HUES48 (cell line): ENCODE data around the gene KIAA1549.

Experiments
- H3K27ac ChIP-seq: one replicate; pipeline ENCODE4 v1.7.0; 2013; ENCODE audit warnings: low read depth, low read length, inconsistent platforms
- H3K27me3 ChIP-seq: 2 replicates; pipeline ENCODE4 v1.6.1; 2013; ENCODE audit warnings: mild to moderate bottlenecking, low read length; ENCODE audit not compliant: control insufficient read depth, insufficient read depth
- H3K36me3 ChIP-seq: 2 replicates; pipeline ENCODE4 v1.6.1; 2013; ENCODE audit warnings: low read length; ENCODE audit not compliant: control insufficient read depth, insufficient read depth
- H3K4me1 ChIP-seq: 2 replicates; pipeline ENCODE4 v1.6.1; 2013; ENCODE audit warnings: mild to moderate bottlenecking, low read length; ENCODE audit not compliant: control insufficient read depth, insufficient read depth
- H3K4me3 ChIP-seq: 2 replicates; pipeline ENCODE4 v1.5.1; 2013; ENCODE audit warnings: mild to moderate bottlenecking, low read depth, low read length
- H3K9ac ChIP-seq: 2 replicates; pipeline ENCODE4 v1.6.1; 2013; ENCODE audit warnings: mild to moderate bottlenecking, low read depth, low read length, moderate library complexity
- H3K9me3 ChIP-seq: 2 replicates; pipeline ENCODE4 v1.6.1; 2013; ENCODE audit warnings: low read length; ENCODE audit not compliant: control insufficient read depth, insufficient read depth

The KIAA1549 gene

GRCh38 chr7:138867744-138868143, 113.4 kb downstream of the KIAA1549 start:
- Histone ChIP-seq H3K27ac (no peak overlapping the region), H3K27me3 (no peaks in the 10 kb centered on the region), H3K9me3 (no peaks in the 10 kb centered on the region), H3K36me3 (peaks cover 48% of the 10 kb centered on the region), H3K4me3 (no peak overlapping the region), H3K4me1 (no peaks in the 10 kb centered on the region; the same call in 1 of the 2 replicates), H3K9ac (no peak overlapping the region)

- Histone ChIP-seq H3K4me3 (no peak overlapping the region), H3K27me3 (no peaks in the 10 kb centered on the region), H3K36me3 (peaks cover 48% of the 10 kb centered on the region), H3K27ac (no peak overlapping the region), H3K9ac (no peak overlapping the region), H3K4me1 (no peaks in the 10 kb centered on the region; the same call in 1 of the 2 replicates), H3K9me3 (no peaks in the 10 kb centered on the region)
Measured at GRCh38 chr7:138866353-138866752, 114.8 kb downstream of the KIAA1549 start.

GRCh38 chr7:138865843-138866242, 115.3 kb downstream of the KIAA1549 start:
- Histone ChIP-seq H3K36me3 (peaks cover 51% of the 10 kb centered on the region), H3K4me1 (no peaks in the 10 kb centered on the region; the same call in 1 of the 2 replicates), H3K27ac (no peak overlapping the region), H3K9ac (no peak overlapping the region), H3K27me3 (no peaks in the 10 kb centered on the region), H3K4me3 (no peak overlapping the region), H3K9me3 (no peaks in the 10 kb centered on the region)

- no peak overlapping the region for H3K4me3 ChIP-seq
- H3K9ac ChIP-seq, result no peak overlapping the region
- no peaks in the 10 kb centered on the region for H3K9me3 ChIP-seq
- no peaks in the 10 kb centered on the region for H3K27me3 ChIP-seq
- peaks cover 55% of the 10 kb centered on the region for H3K36me3 ChIP-seq
- H3K4me1 ChIP-seq, result no peaks in the 10 kb centered on the region; the same call in 1 of the 2 replicates
- no peak overlapping the region for H3K27ac ChIP-seq
Measured at GRCh38 chr7:138864667-138865066, 116.5 kb downstream of the KIAA1549 start.

GRCh38 chr7:138863931-138864330, 117.3 kb downstream of the KIAA1549 start:
- H3K27ac ChIP-seq, result no peak overlapping the region
- no peaks in the 10 kb centered on the region for H3K27me3 ChIP-seq
- H3K9me3 ChIP-seq, result no peaks in the 10 kb centered on the region
- H3K4me3 ChIP-seq, result no peak overlapping the region
- H3K9ac ChIP-seq, result no peak overlapping the region
- peaks cover 54% of the 10 kb centered on the region for H3K36me3 ChIP-seq
- H3K4me1 ChIP-seq, result no peaks in the 10 kb centered on the region; the same call in 1 of the 2 replicates

- peaks cover 41% of the 10 kb centered on the region for H3K36me3 ChIP-seq
- H3K4me3 ChIP-seq, result no peak overlapping the region
- H3K27me3 ChIP-seq, result no peaks in the 10 kb centered on the region
- no peaks in the 10 kb centered on the region; the same call in 1 of the 2 replicates for H3K4me1 ChIP-seq
- no peak overlapping the region for H3K9ac ChIP-seq
- H3K9me3 ChIP-seq, result no peaks in the 10 kb centered on the region
- H3K27ac ChIP-seq, result no peak overlapping the region
Measured at GRCh38 chr7:138861051-138861450, 120.1 kb downstream of the KIAA1549 start.

- H3K9me3 ChIP-seq, result no peaks in the 10 kb centered on the region
- H3K36me3 ChIP-seq, result peaks cover 23% of the 10 kb centered on the region
- H3K27me3 ChIP-seq, result no peaks in the 10 kb centered on the region
- no peak overlapping the region for H3K9ac ChIP-seq
- no peak overlapping the region for H3K4me3 ChIP-seq
- no peak overlapping the region for H3K27ac ChIP-seq
- peaks cover 22% of the 10 kb centered on the region for H3K4me1 ChIP-seq
Measured at GRCh38 chr7:138857728-138858127, 123.5 kb downstream of the KIAA1549 start.

- no peaks in the 10 kb centered on the region for H3K9me3 ChIP-seq
- no peak overlapping the region for H3K4me3 ChIP-seq
- H3K27ac ChIP-seq, result peak overlapping the region; percentile 38
- H3K9ac ChIP-seq, result no peak overlapping the region
- H3K27me3 ChIP-seq, result no peaks in the 10 kb centered on the region
- peaks cover 26% of the 10 kb centered on the region for H3K4me1 ChIP-seq
- peaks cover 29% of the 10 kb centered on the region for H3K36me3 ChIP-seq
Measured at GRCh38 chr7:138854115-138854645, 127.0 kb downstream of the KIAA1549 start.

GRCh38 chr7:138853448-138853847, 127.7 kb downstream of the KIAA1549 start:
- Histone ChIP-seq H3K36me3 (peaks cover 28% of the 10 kb centered on the region), H3K9me3 (no peaks in the 10 kb centered on the region), H3K4me3 (no peak overlapping the region; the same call in 1 of the 2 replicates), H3K4me1 (peaks cover 28% of the 10 kb centered on the region), H3K9ac (no peak overlapping the region), H3K27me3 (no peaks in the 10 kb centered on the region), H3K27ac (peak overlapping the region; percentile 75)

GRCh38 chr7:138852469-138852868, 128.7 kb downstream of the KIAA1549 start:
- H3K4me3 ChIP-seq, result no peak overlapping the region
- H3K27me3 ChIP-seq, result no peaks in the 10 kb centered on the region
- H3K9ac ChIP-seq, result no peak overlapping the region
- no peaks in the 10 kb centered on the region for H3K9me3 ChIP-seq
- H3K36me3 ChIP-seq, result peaks cover 25% of the 10 kb centered on the region
- no peak overlapping the region for H3K27ac ChIP-seq
- peaks cover 31% of the 10 kb centered on the region for H3K4me1 ChIP-seq

GRCh38 chr7:138849701-138850100, 131.5 kb downstream of the KIAA1549 start:
- H3K27me3 ChIP-seq, result no peaks in the 10 kb centered on the region
- peaks cover 25% of the 10 kb centered on the region for H3K36me3 ChIP-seq
- no peak overlapping the region for H3K9ac ChIP-seq
- peaks cover 29% of the 10 kb centered on the region for H3K4me1 ChIP-seq
- no peak overlapping the region for H3K4me3 ChIP-seq
- H3K27ac ChIP-seq, result no peak overlapping the region
- H3K9me3 ChIP-seq, result no peaks in the 10 kb centered on the region
